Activated T-cell treated with anti-CD3 and anti-CD28 coated beads for 48 hours (primary cell): Measurements from ENCODE around the gene TARS3.

Experiments
- DNase-seq: peaks from one replicate; pipeline ENCODE4 v3.0.0-alpha.2; 2020; ENCODE audit warnings: low read depth

TARS3 gene

GRCh38 chr15:101698314-101698713 is 26.0 kb downstream of the TARS3 start:
- no peak for DNase-seq

GRCh38 chr15:101697488-101697887 is 26.8 kb downstream of the TARS3 start:
- no peak for DNase-seq

GRCh38 chr15:101696829-101697228 is 27.4 kb downstream of the TARS3 start:
- no peak for DNase-seq

GRCh38 chr15:101694261-101694660 is 30.0 kb downstream of the TARS3 start:
- no peak for DNase-seq

- no peak for DNase-seq
Measured at GRCh38 chr15:101692801-101693598, 31.3 kb downstream of the TARS3 start.

GRCh38 chr15:101689901-101690300 is 34.4 kb downstream of the TARS3 start:
- DNase-seq = peak; percentile 19

GRCh38 chr15:101686718-101687117 is 37.6 kb downstream of the TARS3 start:
- no peak for DNase-seq

GRCh38 chr15:101684877-101685276 is 39.4 kb downstream of the TARS3 start:
- no peak for DNase-seq

GRCh38 chr15:101684384-101684783 is 39.9 kb downstream of the TARS3 start:
- DNase-seq = no peak

- DNase-seq = no peak
Measured at GRCh38 chr15:101679806-101680205, 44.5 kb downstream of the TARS3 start.

GRCh38 chr15:101676921-101677329 is 47.3 kb downstream of the TARS3 start:
- DNase-seq = no peak

- no peak for DNase-seq
Measured at GRCh38 chr15:101675796-101676582, 48.3 kb downstream of the TARS3 start.

- no peak for DNase-seq
Measured at GRCh38 chr15:101675015-101675414, 49.3 kb downstream of the TARS3 start.

GRCh38 chr15:101672298-101672697 is 52.0 kb downstream of the TARS3 start:
- no peak for DNase-seq

GRCh38 chr15:101669744-101670143 is 54.5 kb downstream of the TARS3 start:
- DNase-seq = no peak

- no peak for DNase-seq
Measured at GRCh38 chr15:101667881-101668280, 56.4 kb downstream of the TARS3 start.

- no peak for DNase-seq
Measured at GRCh38 chr15:101664303-101664913, 59.9 kb downstream of the TARS3 start.

GRCh38 chr15:101662203-101662602 is 62.1 kb downstream of the TARS3 start:
- DNase-seq = no peak

GRCh38 chr15:101660005-101660404 is 64.3 kb downstream of the TARS3 start:
- no peak for DNase-seq

- no peak for DNase-seq
Measured at GRCh38 chr15:101657968-101658784, 66.1 kb downstream of the TARS3 start.

GRCh38 chr15:101657171-101657570 is 67.1 kb downstream of the TARS3 start:
- DNase-seq = no peak
